Common myeloid progenitor, CD34-positive (primary cell): Measurements from ENCODE around the gene MSRB1.
A peak's percentile ranks its signal among the peaks of the same experiment; 100 is the strongest.

Experiments
- CTCF ChIA-PET: fragments of 350-600 bp; sonication (Branson Sonifier 250); formaldehyde crosslinking; loops from one replicate; lab custom pipeline; 2021; ENCODE audit warnings: antibody characterized with exemption; lab: Charles Lee
- POLR2A ChIA-PET: fragments of 350-600 bp; sonication (Branson Sonifier 250); formaldehyde crosslinking; loops from one replicate; lab custom pipeline; 2021; ENCODE audit warnings: antibody characterized with exemption; lab: Charles Lee
- DNase-seq, 3 donors: peaks; one replicate each; pipeline versions ENCODE4 v3.0.0 to v3.0.0-alpha.2; 2013
- H3K27ac ChIP-seq, 2 experiments: 1 replicate in 1 of 2; 2 replicates in 1 of 2; pipeline ENCODE4 v1.7.0; 2013; ENCODE audit warnings: inconsistent platforms in 2 of 2, low read length in 2 of 2, mild to moderate bottlenecking in 2 of 2, low read depth in 1 of 2, moderate library complexity in 1 of 2; ENCODE audit not compliant: severe bottlenecking in 2 of 2, insufficient read depth in 1 of 2, poor library complexity in 1 of 2
- H3K27me3 ChIP-seq, 5 experiments: replicated peaks in 2 of 5; 1 replicate in 3 of 5; 2 replicates in 2 of 5; pipeline versions ENCODE4 v1.6.1 to v1.7.0; 2013; ENCODE audit warnings: low read length in 4 of 5, mild to moderate bottlenecking in 2 of 5, moderate library complexity in 2 of 5, inconsistent platforms in 1 of 5; ENCODE audit not compliant: insufficient read depth in 5 of 5, control insufficient read depth in 4 of 5
- H3K36me3 ChIP-seq, 4 experiments: 1 replicate in 2 of 4; 2 replicates in 2 of 4; pipeline versions ENCODE4 v1.6.1 to v1.7.0; 2013; ENCODE audit warnings: low read length in 3 of 4, control low read depth in 1 of 4, mild to moderate bottlenecking in 1 of 4; ENCODE audit not compliant: control insufficient read depth in 4 of 4, insufficient read depth in 4 of 4
- H3K4me1 ChIP-seq, 4 experiments: 1 replicate in 3 of 4; 2 replicates in 1 of 4; pipeline versions ENCODE4 v1.6.1 to v1.7.1; 2013; ENCODE audit warnings: low read length in 3 of 4, mild to moderate bottlenecking in 3 of 4, control low read depth in 1 of 4, inconsistent platforms in 1 of 4, moderate library complexity in 1 of 4; ENCODE audit not compliant: control insufficient read depth in 4 of 4, insufficient read depth in 4 of 4; ENCODE audit errors: control extremely low read depth in 1 of 4
- H3K4me3 ChIP-seq, 7 experiments: 1 replicate in 4 of 7; 2 replicates in 3 of 7; pipeline versions ENCODE4 v1.5.1 to v1.7.0; 2013; ENCODE audit warnings: mild to moderate bottlenecking in 7 of 7, low read length in 6 of 7, moderate library complexity in 6 of 7, inconsistent platforms in 2 of 7, low read depth in 2 of 7, control low read depth in 1 of 7; ENCODE audit not compliant: insufficient read depth in 4 of 7, control insufficient read depth in 1 of 7; ENCODE audit errors: extremely low read depth in 1 of 7
- H3K9me3 ChIP-seq, 5 experiments: 1 replicate in 4 of 5; 2 replicates in 1 of 5; pipeline versions ENCODE4 v1.6.1 to v1.7.1; 2013; ENCODE audit warnings: low read length in 4 of 5, mild to moderate bottlenecking in 2 of 5, inconsistent platforms in 1 of 5, low read depth in 1 of 5, moderate library complexity in 1 of 5; ENCODE audit not compliant: control insufficient read depth in 4 of 5, insufficient read depth in 2 of 5; ENCODE audit errors: control extremely low read depth in 1 of 5
- WGBS: methylation state at CpG from one replicate; pipeline ENCODE4 v1.1.5; 2013; ENCODE audit not compliant: insufficient coverage; 5-methylcytosine and 5-hydroxymethylcytosine counted together

MSRB1 gene

GRCh38 chr16:1932050-1933028, 10.7 kb downstream of the MSRB1 start:
- DNase-seq, result no peak
- no peak overlapping the region for H3K4me3 ChIP-seq
- peaks cover 0 to 5% (median under 1%) of the 10 kb centered on the region in 4 experiments for H3K36me3 ChIP-seq
- H3K9me3 ChIP-seq, result no peaks in the 10 kb centered on the region
- WGBS, result 92% methylated on average over 17 of the region's 19 CpGs
- no peak overlapping the region for H3K27ac ChIP-seq
- CTCF ChIA-PET, result interaction anchor here (0.6 to 1.8 kb wide), 4 partner anchors 8 to 69 kb away, joined by 3 to 5 read pairs (median 4); partner anchors contain the start of gene MSRB1
- POLR2A ChIA-PET, result no interaction called here
- H3K27me3 ChIP-seq, result no peaks in the 10 kb centered on the region
- H3K4me1 ChIP-seq, result peaks cover 0 to 7% (median 2%) of the 10 kb centered on the region in 4 experiments

GRCh38 chr16:1930338-1930720, 12.7 kb downstream of the MSRB1 start:
- no peak for DNase-seq
- Histone ChIP-seq H3K4me1 (peaks cover 0 to 7% (median 2%) of the 10 kb centered on the region in 4 experiments), H3K9me3 (no peaks in the 10 kb centered on the region), H3K27me3 (peaks cover 0 to 2% (median 0%) of the 10 kb centered on the region in 5 experiments), H3K27ac (no peak overlapping the region), H3K4me3 (no peak overlapping the region), H3K36me3 (no peaks in the 10 kb centered on the region)
- ChIA-PET POLR2A (no interaction called here), CTCF (interaction anchor here (0.6 to 2.4 kb wide), 2 partner anchors 10 to 38 kb away, joined by 3 to 9 read pairs; no protein-coding TSS in a partner anchor)
- WGBS, result 97% methylated on average over 3 of the region's 10 CpGs

GRCh38 chr16:1929578-1930337, 13.2 kb downstream of the MSRB1 start:
- Histone ChIP-seq H3K4me1 (peaks cover 0 to 7% (median 2%) of the 10 kb centered on the region in 4 experiments), H3K4me3 (peak overlapping the region in 6 of 7 experiments; percentile 19 to 77 (median 60)), H3K36me3 (no peaks in the 10 kb centered on the region), H3K27me3 (peaks cover 0 to 6% (median 2%) of the 10 kb centered on the region in 5 experiments), H3K27ac (no peak overlapping the region), H3K9me3 (no peaks in the 10 kb centered on the region)
- WGBS, result 13% methylated on average over 50 of the region's 70 CpGs
- CTCF ChIA-PET, result interaction anchor here (0.6 to 2.4 kb wide), 6 partner anchors 11 to 52 kb away, joined by 3 to 9 read pairs (median 4); no protein-coding TSS in a partner anchor
- POLR2A ChIA-PET, result no interaction called here
- DNase-seq, result peak; percentile 84 to 90 (median 89)

- Histone ChIP-seq H3K4me1 (peaks cover 0 to 7% (median 2%) of the 10 kb centered on the region in 4 experiments), H3K27me3 (peaks cover 0 to 13% (median 8%) of the 10 kb centered on the region in 5 experiments), H3K4me3 (peak overlapping the region in 5 of 7 experiments; percentile 42 to 77 (median 66)), H3K27ac (no peak overlapping the region), H3K9me3 (no peaks in the 10 kb centered on the region), H3K36me3 (no peaks in the 10 kb centered on the region)
- ChIA-PET CTCF (interaction anchor here (0.9 to 2.4 kb wide), 8 partner anchors 12 to 67 kb away, joined by 3 to 9 read pairs (median 3); no protein-coding TSS in a partner anchor), POLR2A (no interaction called here)
- DNase-seq, result peak in 2 of 3 donors; percentile 38 to 57
- no CpG with 5 or more reads among the region's 11 CpGs for WGBS
These were observed 13.9 kb downstream of the MSRB1 start for GRCh38 chr16:1929105-1929504.

GRCh38 chr16:1926271-1926670, 16.7 kb downstream of the MSRB1 start:
- 74% methylated on average over 7 of the region's 11 CpGs for WGBS
- H3K4me3 ChIP-seq, result no peak overlapping the region
- H3K36me3 ChIP-seq, result no peaks in the 10 kb centered on the region
- peaks cover 5 to 39% (median 23%) of the 10 kb centered on the region in 5 experiments for H3K27me3 ChIP-seq
- CTCF ChIA-PET, result interaction anchor here (0.7 kb wide), 1 partner anchor 152 kb away, joined by 3 read pairs; no protein-coding TSS in a partner anchor
- H3K27ac ChIP-seq, result no peak overlapping the region
- no peak for DNase-seq
- H3K4me1 ChIP-seq, result peaks cover 0 to 12% (median 6%) of the 10 kb centered on the region in 4 experiments
- POLR2A ChIA-PET, result interaction anchor here (0.7 kb wide), 1 partner anchor 226 kb away, joined by 3 read pairs; no protein-coding TSS in a partner anchor
- peaks cover 0 to 3% (median 0%) of the 10 kb centered on the region in 5 experiments for H3K9me3 ChIP-seq

GRCh38 chr16:1924095-1924494, 18.9 kb downstream of the MSRB1 start:
- ChIA-PET POLR2A (no interaction called here), CTCF (interaction anchor here (1.0 to 1.4 kb wide), 7 partner anchors 8 to 62 kb away, joined by 3 to 7 read pairs (median 4); no protein-coding TSS in a partner anchor)
- no peak for DNase-seq
- 90% methylated on average over 5 of the region's 5 CpGs for WGBS
- Histone ChIP-seq H3K4me3 (no peak overlapping the region), H3K9me3 (peaks cover 0 to 3% (median 0%) of the 10 kb centered on the region in 5 experiments), H3K36me3 (no peaks in the 10 kb centered on the region), H3K4me1 (peaks cover 0 to 7% (median 3%) of the 10 kb centered on the region in 4 experiments), H3K27ac (no peak overlapping the region), H3K27me3 (peaks cover 5 to 61% (median 39%) of the 10 kb centered on the region in 5 experiments)
